Muscle of leg (tissue), 11 donors: ENCODE measurements around the gene ADAMTS9. TPM values are rescaled to one million over a fixed set of nuclear protein-coding genes. Genes with fewer than 3 reads are reported as not detected.

ENCODE experiments used
- DNase-seq: peaks from one replicate; pipeline ENCODE4 v3.0.0; 2013
- H3K27ac ChIP-seq: one replicate; pipeline ENCODE4 v1.5.1; 2013; ENCODE audit warnings: mild to moderate bottlenecking, low read length, control low read depth
- H3K27me3 ChIP-seq: one replicate; pipeline ENCODE4 v1.6.1; 2013; ENCODE audit warnings: low read length; ENCODE audit not compliant: control insufficient read depth, insufficient read depth
- H3K36me3 ChIP-seq: one replicate; pipeline ENCODE4 v1.6.1; 2013; ENCODE audit warnings: low read length; ENCODE audit not compliant: control insufficient read depth, insufficient read depth
- H3K4me1 ChIP-seq: one replicate; pipeline ENCODE4 v1.6.1; 2013; ENCODE audit warnings: low read length; ENCODE audit not compliant: control insufficient read depth, insufficient read depth
- H3K4me3 ChIP-seq: one replicate; pipeline ENCODE4 v1.5.1; 2013; ENCODE audit warnings: low read length, control low read depth
- H3K9me3 ChIP-seq: replicated peaks from 2 replicates; pipeline ENCODE4 v1.6.1; 2013; ENCODE audit warnings: low read depth, low read length; ENCODE audit not compliant: control insufficient read depth
- WGBS: methylation state at CpG from one replicate; pipeline ENCODE4 v1.1.5; 2013; ENCODE audit warnings: missing lambda C conversion rate; ENCODE audit not compliant: insufficient coverage; 5-methylcytosine and 5-hydroxymethylcytosine counted together
- polyA plus RNA-seq, 8 donors: library from polyadenylated mRNA; unstranded; fragments of 120-200 nt; gene quantifications; one replicate each; pipeline versions ENCODE4 v1.2.1 to v1.2.3, GENCODE V29; 2013; ENCODE audit warnings: inconsistent platforms in 1 of 8, low replicate concordance in 1 of 8; ENCODE audit not compliant: insufficient read length in 8 of 8, insufficient read depth in 1 of 8
- total RNA-seq: library from RNA; stranded (reverse); fragments of 120-200 nt; gene quantifications from one replicate; pipeline ENCODE4 v1.2.4, GENCODE V29; 2013

ADAMTS9 gene
- total and polyA plus RNA-seq, 9 donors: 74.4 to 142 (median 97.4) TPM

- H3K4me1 ChIP-seq: no peaks in the 10 kb centered on the region
- no peak overlapping the region for H3K4me3 ChIP-seq
- no peak overlapping the region for H3K27ac ChIP-seq
- WGBS: no CpG with 5 or more reads among the region's 3 CpGs
- H3K27me3 ChIP-seq: no peaks in the 10 kb centered on the region
- peaks cover 36% of the 10 kb centered on the region for H3K36me3 ChIP-seq
- peaks cover 6% of the 10 kb centered on the region for H3K9me3 ChIP-seq
- DNase-seq: no peak
Measured at GRCh38 chr3:64520334-64520733, 167.5 kb downstream of the ADAMTS9 start.

- H3K36me3 ChIP-seq: peaks cover 39% of the 10 kb centered on the region
- no peak for DNase-seq
- peaks cover 6% of the 10 kb centered on the region for H3K9me3 ChIP-seq
- H3K4me1 ChIP-seq: no peaks in the 10 kb centered on the region
- H3K27ac ChIP-seq: no peak overlapping the region
- H3K27me3 ChIP-seq: no peaks in the 10 kb centered on the region
- no CpG with 5 or more reads among the region's 1 CpG for WGBS
- H3K4me3 ChIP-seq: no peak overlapping the region
Measured at GRCh38 chr3:64518950-64519349, 168.8 kb downstream of the ADAMTS9 start.

- 100% methylated on average over 1 of the region's 6 CpGs for WGBS
- H3K36me3 ChIP-seq: peaks cover 39% of the 10 kb centered on the region
- H3K4me3 ChIP-seq: no peak overlapping the region
- H3K27me3 ChIP-seq: no peaks in the 10 kb centered on the region
- H3K9me3 ChIP-seq: peaks cover 3% of the 10 kb centered on the region
- no peaks in the 10 kb centered on the region for H3K4me1 ChIP-seq
- no peak for DNase-seq
- H3K27ac ChIP-seq: no peak overlapping the region
Measured at GRCh38 chr3:64518496-64518895, 169.3 kb downstream of the ADAMTS9 start.

- Histone ChIP-seq H3K4me1 (no peaks in the 10 kb centered on the region), H3K36me3 (peaks cover 31% of the 10 kb centered on the region), H3K27me3 (no peaks in the 10 kb centered on the region), H3K27ac (no peak overlapping the region), H3K9me3 (no peaks in the 10 kb centered on the region), H3K4me3 (no peak overlapping the region)
- WGBS: 80% methylated on average over 1 of the region's 3 CpGs
- no peak for DNase-seq
Measured at GRCh38 chr3:64514889-64515288, 172.9 kb downstream of the ADAMTS9 start.

GRCh38 chr3:64509206-64509605 lies 178.6 kb downstream of the ADAMTS9 start:
- Histone ChIP-seq H3K27ac (no peak overlapping the region), H3K27me3 (no peaks in the 10 kb centered on the region), H3K4me1 (no peaks in the 10 kb centered on the region), H3K36me3 (no peaks in the 10 kb centered on the region), H3K9me3 (no peaks in the 10 kb centered on the region), H3K4me3 (no peak overlapping the region)
- peak; percentile 39 for DNase-seq
- WGBS: 17% methylated on average over 2 of the region's 5 CpGs

- no CpG with 5 or more reads among the region's 1 CpG for WGBS
- no peak for DNase-seq
- no peak overlapping the region for H3K27ac ChIP-seq
Measured at GRCh38 chr3:64508140-64508539, 179.7 kb downstream of the ADAMTS9 start.

GRCh38 chr3:64506255-64506654 lies 181.5 kb downstream of the ADAMTS9 start:
- Histone ChIP-seq H3K4me1 (no peaks in the 10 kb centered on the region), H3K36me3 (no peaks in the 10 kb centered on the region), H3K9me3 (no peaks in the 10 kb centered on the region), H3K27ac (no peak overlapping the region), H3K4me3 (no peak overlapping the region), H3K27me3 (no peaks in the 10 kb centered on the region)
- DNase-seq: no peak
- 58% methylated on average over 3 of the region's 8 CpGs for WGBS

More at GRCh38 chr3:64508140-64508539, 179.7 kb downstream of the ADAMTS9 start:
- Histone ChIP-seq H3K9me3 (no peaks in the 10 kb centered on the region), H3K4me3 (no peak overlapping the region), H3K36me3 (no peaks in the 10 kb centered on the region), H3K4me1 (no peaks in the 10 kb centered on the region), H3K27me3 (no peaks in the 10 kb centered on the region)

GRCh38 chr3:64505419-64505818 lies 182.4 kb downstream of the ADAMTS9 start:
- Histone ChIP-seq H3K4me3 (no peak overlapping the region), H3K4me1 (no peaks in the 10 kb centered on the region), H3K27ac (no peak overlapping the region), H3K9me3 (no peaks in the 10 kb centered on the region), H3K27me3 (no peaks in the 10 kb centered on the region), H3K36me3 (no peaks in the 10 kb centered on the region)
- no CpG with 5 or more reads among the region's 7 CpGs for WGBS
- DNase-seq: no peak

GRCh38 chr3:64502284-64502683 lies 185.5 kb downstream of the ADAMTS9 start:
- 71% methylated on average over 1 of the region's 1 CpG for WGBS
- no peaks in the 10 kb centered on the region for H3K36me3 ChIP-seq
- H3K4me3 ChIP-seq: no peak overlapping the region
- H3K27ac ChIP-seq: no peak overlapping the region
- H3K9me3 ChIP-seq: no peaks in the 10 kb centered on the region
- H3K4me1 ChIP-seq: no peaks in the 10 kb centered on the region
- no peaks in the 10 kb centered on the region for H3K27me3 ChIP-seq
- no peak for DNase-seq

- no peaks in the 10 kb centered on the region for H3K36me3 ChIP-seq
Measured at GRCh38 chr3:64501298-64501906, 186.4 kb downstream of the ADAMTS9 start.

More at GRCh38 chr3:64501298-64501906, 186.4 kb downstream of the ADAMTS9 start:
- WGBS: 73% methylated on average over 1 of the region's 8 CpGs
- H3K4me1 ChIP-seq: no peaks in the 10 kb centered on the region
- H3K27ac ChIP-seq: no peak overlapping the region
- H3K27me3 ChIP-seq: no peaks in the 10 kb centered on the region
- H3K4me3 ChIP-seq: no peak overlapping the region
- DNase-seq: no peak
- no peaks in the 10 kb centered on the region for H3K9me3 ChIP-seq
